ENCODE data around the gene SPTY2D1.

- no peak for TF ChIP-seq CTCF (IDR thresholded peaks at IDR 0.05)
- TF ChIP-seq ZFX (IDR thresholded peaks at IDR 0.05; ENCODE audit: borderline replicate concordance), result no peak
Observed at GRCh38 chr11:18641677-18642076, 7.5 kb upstream of the SPTY2D1 start.

Data from 22Rv1 (cell line).